HepG2 (cell line): Measurements from ENCODE around the gene MPI. TPM values are rescaled to one million over a fixed set of nuclear protein-coding genes. Genes with fewer than 3 reads are reported as not detected.

Experiments
- ATF7 ChIP-seq, 2 experiments: fragments of 450-650 bp in 1 of 2; sonication (generic) in 1 of 2; formaldehyde crosslinking in 1 of 2; IDR thresholded peaks; 2 replicates each; pipeline versions ENCODE4 v1.4.0 to v1.6.1; 2016 to 2020; ENCODE audit warnings: antibody characterized with exemption in 1 of 2, mild to moderate bottlenecking in 1 of 2, missing genetic modification reagents in 1 of 2
- CHD2 ChIP-seq: IDR thresholded peaks from 2 replicates; pipeline ENCODE4 v1.6.1; 2011; ENCODE audit warnings: low read depth, low read length, improper control_type of control experiment
- CREM ChIP-seq, 2 experiments: sonication (generic) in 1 of 2; formaldehyde crosslinking in 1 of 2; IDR thresholded peaks; 2 replicates each; pipeline versions ENCODE4 v1.4.0 to v1.6.1; 2016 to 2020; ENCODE audit warnings: antibody characterized with exemption in 1 of 2, mild to moderate bottlenecking in 1 of 2, missing genetic modification reagents in 1 of 2
- FOXC1 ChIP-seq: sonication (generic); formaldehyde crosslinking; IDR thresholded peaks from 2 replicates; pipeline ENCODE4 v1.8.0; 2022; ENCODE audit warnings: mild to moderate bottlenecking, missing genetic modification reagents, borderline replicate concordance
- FOXO1 ChIP-seq: sonication (generic); formaldehyde crosslinking; IDR thresholded peaks from 2 replicates; pipeline ENCODE4 v1.4.0; 2020; ENCODE audit warnings: missing genetic modification reagents
- HNRNPL ChIP-seq: fragments of 200-400 bp; formaldehyde crosslinking; IDR thresholded peaks from 2 replicates; pipeline ENCODE4 v1.6.1; 2017; ENCODE audit warnings: mild to moderate bottlenecking, low read depth, low read length
- KLF12 ChIP-seq: sonication (generic); formaldehyde crosslinking; IDR thresholded peaks from 2 replicates; pipeline ENCODE4 v1.4.0; 2020; ENCODE audit warnings: missing genetic modification reagents, borderline replicate concordance
- NFYB ChIP-seq: sonication (generic); formaldehyde crosslinking; IDR thresholded peaks from 2 replicates; pipeline ENCODE4 v1.4.0; 2020; ENCODE audit warnings: missing genetic modification reagents
- TAF15 ChIP-seq: fragments of 200-400 bp; formaldehyde crosslinking; IDR thresholded peaks from one replicate; pipeline ENCODE4 v1.6.1; 2018; ENCODE audit warnings: mild to moderate bottlenecking, low read depth, low read length; ENCODE audit not compliant: poor library complexity, severe bottlenecking
- THRA ChIP-seq: sonication (generic); formaldehyde crosslinking; IDR thresholded peaks from 2 replicates; pipeline ENCODE4 v1.4.0; 2020; ENCODE audit warnings: missing genetic modification reagents, borderline replicate concordance
- ZFP36L2 ChIP-seq: sonication (generic); formaldehyde crosslinking; IDR thresholded peaks from 2 replicates; pipeline ENCODE4 v1.4.0; 2020; ENCODE audit warnings: missing genetic modification reagents
- ZNF362 ChIP-seq: sonication (generic); formaldehyde crosslinking; IDR thresholded peaks from 2 replicates; pipeline ENCODE4 v1.4.0; 2020; ENCODE audit warnings: missing genetic modification reagents, mild to moderate bottlenecking, borderline replicate concordance
- ZNF713 ChIP-seq: sonication (generic); formaldehyde crosslinking; IDR thresholded peaks from 2 replicates; pipeline ENCODE4 v1.4.0; 2020; ENCODE audit warnings: mild to moderate bottlenecking, missing genetic modification reagents
- ZNF83 ChIP-seq: sonication (generic); formaldehyde crosslinking; IDR thresholded peaks from 2 replicates; pipeline ENCODE4 v1.4.0; 2020; ENCODE audit warnings: missing genetic modification reagents, mild to moderate bottlenecking, borderline replicate concordance
- ZSCAN21 ChIP-seq: sonication (generic); formaldehyde crosslinking; IDR thresholded peaks from 2 replicates; pipeline ENCODE4 v1.8.0; 2022; ENCODE audit warnings: mild to moderate bottlenecking, missing genetic modification reagents, moderate library complexity, borderline replicate concordance
- polyA plus RNA-seq, 8 experiments: library from polyadenylated mRNA; depleted of rRNA in 3 of 8; stranded (reverse) in 7 of 8; unstranded in 1 of 8; fragments of >200 nt; fragmentation: Illumina TruSeq in 4 of 8; extraction: Trizol in 4 of 8; gene quantifications; 2 replicates each; pipeline versions ENCODE4 v1.2.1 to v1.2.3, GENCODE V29; 2011 to 2016; ENCODE audit warnings: low read depth in 4 of 8, missing spikeins in 1 of 8, mixed read lengths in 1 of 8; ENCODE audit not compliant: insufficient read depth in 1 of 8
- total RNA-seq, 5 experiments: library from RNA; depleted of rRNA; stranded (reverse); fragments of >200 nt; fragmentation: Illumina TruSeq; extraction: Trizol; gene quantifications; 2 replicates each; pipeline ENCODE4 v1.2.3, GENCODE V29; 2016; ENCODE audit warnings: low read depth in 1 of 5
- TF ChIP-seq, protein P1 (sequence below): sonication (generic); formaldehyde crosslinking; IDR thresholded peaks from 2 replicates; pipeline ENCODE4 v1.4.0; 2020; ENCODE audit warnings: missing genetic modification reagents, borderline replicate concordance
- TF ChIP-seq, protein P2 (sequence below): sonication (generic); formaldehyde crosslinking; IDR thresholded peaks from 2 replicates; pipeline ENCODE4 v1.5.1; 2020; ENCODE audit warnings: missing genetic modification reagents, mild to moderate bottlenecking, borderline replicate concordance
- TF ChIP-seq, protein P3 (sequence below): IDR thresholded peaks from 2 replicates; pipeline ENCODE4 v1.6.1; 2016; ENCODE audit warnings: low read depth

Gene MPI
- total and polyA plus RNA-seq, 2 of the 13 experiments (the other 11 are each of a cell fraction or from before 2014, with no cell fraction given), result 36.9 to 63.5 TPM

GRCh38 chr15:74950078-74950908, 60.5 kb downstream of the MPI start (continued):
- TF ChIP-seq, protein P1, sequence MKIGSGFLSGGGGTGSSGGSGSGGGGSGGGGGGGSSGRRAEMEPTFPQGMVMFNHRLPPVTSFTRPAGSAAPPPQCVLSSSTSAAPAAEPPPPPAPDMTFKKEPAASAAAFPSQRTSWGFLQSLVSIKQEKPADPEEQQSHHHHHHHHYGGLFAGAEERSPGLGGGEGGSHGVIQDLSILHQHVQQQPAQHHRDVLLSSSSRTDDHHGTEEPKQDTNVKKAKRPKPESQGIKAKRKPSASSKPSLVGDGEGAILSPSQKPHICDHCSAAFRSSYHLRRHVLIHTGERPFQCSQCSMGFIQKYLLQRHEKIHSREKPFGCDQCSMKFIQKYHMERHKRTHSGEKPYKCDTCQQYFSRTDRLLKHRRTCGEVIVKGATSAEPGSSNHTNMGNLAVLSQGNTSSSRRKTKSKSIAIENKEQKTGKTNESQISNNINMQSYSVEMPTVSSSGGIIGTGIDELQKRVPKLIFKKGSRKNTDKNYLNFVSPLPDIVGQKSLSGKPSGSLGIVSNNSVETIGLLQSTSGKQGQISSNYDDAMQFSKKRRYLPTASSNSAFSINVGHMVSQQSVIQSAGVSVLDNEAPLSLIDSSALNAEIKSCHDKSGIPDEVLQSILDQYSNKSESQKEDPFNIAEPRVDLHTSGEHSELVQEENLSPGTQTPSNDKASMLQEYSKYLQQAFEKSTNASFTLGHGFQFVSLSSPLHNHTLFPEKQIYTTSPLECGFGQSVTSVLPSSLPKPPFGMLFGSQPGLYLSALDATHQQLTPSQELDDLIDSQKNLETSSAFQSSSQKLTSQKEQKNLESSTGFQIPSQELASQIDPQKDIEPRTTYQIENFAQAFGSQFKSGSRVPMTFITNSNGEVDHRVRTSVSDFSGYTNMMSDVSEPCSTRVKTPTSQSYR (CRISPR knock-in tag), result no peak
- TF ChIP-seq ZNF83 (CRISPR knock-in tag) (no peak), ATF7 (IDR thresholded peaks at IDR 0.05) (no peak), ATF7 (CRISPR knock-in tag; IDR thresholded peaks at IDR 0.05) (no peak), THRA (CRISPR knock-in tag) (0 out of 2 replicates have a peak, but pooled peaks have one; percentile 55), CREM (IDR thresholded peaks at IDR 0.05) (no peak), CREM (CRISPR knock-in tag; IDR thresholded peaks at IDR 0.05) (no peak), NFYB (CRISPR knock-in tag) (no peak), CHD2 (no peak), HNRNPL (no peak), FOXO1 (CRISPR knock-in tag) (0 out of 2 replicates have a peak, but pooled peaks have one; percentile 9), KLF12 (CRISPR knock-in tag) (no peak), ZSCAN21 (CRISPR knock-in tag) (no peak), ZFP36L2 (CRISPR knock-in tag) (no peak), ZNF362 (CRISPR knock-in tag) (no peak), ZNF713 (no peak), TAF15 (no peak), FOXC1 (no peak)
- TF ChIP-seq, protein P2, sequence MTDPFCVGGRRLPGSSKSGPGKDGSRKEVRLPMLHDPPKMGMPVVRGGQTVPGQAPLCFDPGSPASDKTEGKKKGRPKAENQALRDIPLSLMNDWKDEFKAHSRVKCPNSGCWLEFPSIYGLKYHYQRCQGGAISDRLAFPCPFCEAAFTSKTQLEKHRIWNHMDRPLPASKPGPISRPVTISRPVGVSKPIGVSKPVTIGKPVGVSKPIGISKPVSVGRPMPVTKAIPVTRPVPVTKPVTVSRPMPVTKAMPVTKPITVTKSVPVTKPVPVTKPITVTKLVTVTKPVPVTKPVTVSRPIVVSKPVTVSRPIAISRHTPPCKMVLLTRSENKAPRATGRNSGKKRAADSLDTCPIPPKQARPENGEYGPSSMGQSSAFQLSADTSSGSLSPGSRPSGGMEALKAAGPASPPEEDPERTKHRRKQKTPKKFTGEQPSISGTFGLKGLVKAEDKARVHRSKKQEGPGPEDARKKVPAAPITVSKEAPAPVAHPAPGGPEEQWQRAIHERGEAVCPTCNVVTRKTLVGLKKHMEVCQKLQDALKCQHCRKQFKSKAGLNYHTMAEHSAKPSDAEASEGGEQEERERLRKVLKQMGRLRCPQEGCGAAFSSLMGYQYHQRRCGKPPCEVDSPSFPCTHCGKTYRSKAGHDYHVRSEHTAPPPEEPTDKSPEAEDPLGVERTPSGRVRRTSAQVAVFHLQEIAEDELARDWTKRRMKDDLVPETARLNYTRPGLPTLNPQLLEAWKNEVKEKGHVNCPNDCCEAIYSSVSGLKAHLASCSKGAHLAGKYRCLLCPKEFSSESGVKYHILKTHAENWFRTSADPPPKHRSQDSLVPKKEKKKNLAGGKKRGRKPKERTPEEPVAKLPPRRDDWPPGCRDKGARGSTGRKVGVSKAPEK (CRISPR knock-in tag), result no peak
- TF ChIP-seq, protein P3, sequence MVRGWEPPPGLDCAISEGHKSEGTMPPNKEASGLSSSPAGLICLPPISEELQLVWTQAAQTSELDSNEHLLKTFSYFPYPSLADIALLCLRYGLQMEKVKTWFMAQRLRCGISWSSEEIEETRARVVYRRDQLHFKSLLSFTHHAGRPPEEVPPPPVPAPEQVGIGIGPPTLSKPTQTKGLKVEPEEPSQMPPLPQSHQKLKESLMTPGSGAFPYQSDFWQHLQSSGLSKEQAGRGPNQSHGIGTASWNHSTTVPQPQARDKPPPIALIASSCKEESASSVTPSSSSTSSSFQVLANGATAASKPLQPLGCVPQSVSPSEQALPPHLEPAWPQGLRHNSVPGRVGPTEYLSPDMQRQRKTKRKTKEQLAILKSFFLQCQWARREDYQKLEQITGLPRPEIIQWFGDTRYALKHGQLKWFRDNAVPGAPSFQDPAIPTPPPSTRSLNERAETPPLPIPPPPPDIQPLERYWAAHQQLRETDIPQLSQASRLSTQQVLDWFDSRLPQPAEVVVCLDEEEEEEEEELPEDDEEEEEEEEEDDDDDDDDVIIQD, result 0 out of 2 replicates have a peak, but pooled peaks have one; percentile 39
